ENCODE results near the gene VSIG8. TPM values are rescaled to one million over a fixed set of nuclear protein-coding genes. Genes with fewer than 3 reads are reported as not detected.

VSIG8 gene
- total RNA-seq, 4 donors from 2014 or later = 18.1 to 62.2 (median 25.7) TPM

DNA sequence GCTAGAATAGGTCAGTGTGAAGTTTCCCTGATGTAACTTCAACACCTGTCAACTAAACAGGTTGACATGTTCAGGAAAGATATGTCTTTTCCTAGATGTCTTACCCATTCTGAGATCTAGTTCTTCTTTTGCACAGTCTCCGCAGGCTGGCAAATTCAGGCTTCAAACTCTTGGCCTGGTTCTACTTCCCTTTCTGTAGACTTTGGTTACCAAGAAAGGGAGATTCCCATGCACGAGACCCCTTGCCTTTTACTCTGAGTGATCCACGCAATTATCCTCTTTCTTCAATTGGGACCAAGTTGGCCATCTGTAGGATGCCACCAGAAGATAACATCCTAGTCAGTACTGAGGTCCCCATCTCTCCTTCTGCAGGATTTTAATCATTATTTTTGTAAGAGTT lies 35.5 kb upstream of the VSIG8 start:
- Histone ChIP-seq H3K36me3 (no peaks in the 10 kb centered on the region), H3K27ac (no peak overlapping the region), H3K9me3 (no peaks in the 10 kb centered on the region), H3K27me3 (no peaks in the 10 kb centered on the region), H3K4me3 (no peak overlapping the region), H3K4me1 (peaks cover 23% of the 10 kb centered on the region)
- TF ChIP-seq CTCF (IDR thresholded peaks at IDR 0.05) = no peak
- no peak for TF ChIP-seq EP300 (IDR thresholded peaks at IDR 0.05)
- no peak for TF ChIP-seq POLR2A (IDR thresholded peaks at IDR 0.05)
- TF ChIP-seq POLR2AphosphoS5 (IDR thresholded peaks at IDR 0.05) = no peak
- no peak for DNase-seq (ENCODE audit: low spot score in 2 of 2)
- WGBS = 91% methylated on average over 3 of the region's 3 CpGs

GRCh38 chr1:159896546-159896930 lies 34.1 kb upstream of the VSIG8 start:
- no peak for TF ChIP-seq CTCF (IDR thresholded peaks at IDR 0.05)
- no peak for TF ChIP-seq POLR2AphosphoS5 (IDR thresholded peaks at IDR 0.05)
- no peak for TF ChIP-seq POLR2A (IDR thresholded peaks at IDR 0.05)
- no peak for TF ChIP-seq EP300 (IDR thresholded peaks at IDR 0.05)
- WGBS = 76% methylated on average over 3 of the region's 3 CpGs
- H3K27ac ChIP-seq = no peak overlapping the region

DNA sequence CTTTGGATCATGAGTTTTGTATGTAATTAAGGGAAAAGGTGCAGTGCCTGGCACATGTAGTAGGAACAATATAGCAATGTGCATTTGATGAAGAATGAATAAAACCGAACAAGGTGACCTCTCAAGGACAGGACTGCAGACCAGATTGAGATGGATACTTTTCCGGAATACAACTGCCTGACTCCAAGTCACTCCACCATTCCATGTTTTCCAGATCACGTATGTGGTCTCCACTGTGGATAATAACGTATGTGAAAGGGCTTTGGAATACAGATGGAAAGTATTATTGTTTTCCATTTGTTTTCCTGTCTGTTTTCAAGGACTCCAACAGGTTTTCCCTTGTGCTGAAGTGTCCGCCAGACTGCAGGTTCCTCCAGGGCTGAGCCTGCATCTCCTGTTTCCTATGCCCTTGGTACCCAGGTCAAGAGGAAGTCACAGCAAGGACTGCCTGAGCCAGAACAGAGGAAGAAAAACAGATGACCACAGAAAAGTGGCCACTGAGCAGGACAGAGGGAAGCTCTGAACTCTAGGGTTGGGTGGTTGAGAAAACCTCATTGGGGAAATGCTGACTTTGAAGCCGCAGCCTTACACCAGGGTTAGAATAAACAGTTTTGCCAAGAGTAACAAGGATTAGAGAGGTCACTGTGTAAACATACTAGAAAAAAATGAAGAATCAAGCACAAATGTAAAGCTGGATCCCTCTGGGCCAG lies 33.5 kb upstream of the VSIG8 start:
- no peak for DNase-seq (ENCODE audit: low spot score in 2 of 2)
- WGBS = 69% methylated on average over 6 of the region's 6 CpGs
- TF ChIP-seq POLR2A (IDR thresholded peaks at IDR 0.05) = no peak
- no peaks in the 10 kb centered on the region for H3K36me3 ChIP-seq
- no peak overlapping the region for H3K27ac ChIP-seq
- H3K9me3 ChIP-seq = no peaks in the 10 kb centered on the region
- H3K27me3 ChIP-seq = no peaks in the 10 kb centered on the region
- H3K4me3 ChIP-seq = no peak overlapping the region
- peaks cover 21% of the 10 kb centered on the region for H3K4me1 ChIP-seq

More at GRCh38 chr1:159896546-159896930, 34.1 kb upstream of the VSIG8 start:
- H3K36me3 ChIP-seq = no peaks in the 10 kb centered on the region
- DNase-seq (ENCODE audit: low spot score in 2 of 2) = no peak
- H3K4me3 ChIP-seq = no peak overlapping the region
- H3K9me3 ChIP-seq = no peaks in the 10 kb centered on the region
- peaks cover 23% of the 10 kb centered on the region for H3K4me1 ChIP-seq
- H3K27me3 ChIP-seq = no peaks in the 10 kb centered on the region

- WGBS = 71% methylated on average over 3 of the region's 3 CpGs
- no peaks in the 10 kb centered on the region for H3K27me3 ChIP-seq
- no peak for DNase-seq (ENCODE audit: low spot score in 2 of 2)
- H3K4me1 ChIP-seq = peaks cover 18% of the 10 kb centered on the region
- no peak for TF ChIP-seq CTCF (IDR thresholded peaks at IDR 0.05)
- no peak for TF ChIP-seq POLR2AphosphoS5 (IDR thresholded peaks at IDR 0.05)
- no peak for TF ChIP-seq EP300 (IDR thresholded peaks at IDR 0.05)
- TF ChIP-seq POLR2A (IDR thresholded peaks at IDR 0.05) = no peak
- no peak overlapping the region for H3K4me3 ChIP-seq
- no peaks in the 10 kb centered on the region for H3K9me3 ChIP-seq
- H3K36me3 ChIP-seq = no peaks in the 10 kb centered on the region
- H3K27ac ChIP-seq = no peak overlapping the region
Observed at GRCh38 chr1:159895286-159895685, 32.8 kb upstream of the VSIG8 start.

- no peaks in the 10 kb centered on the region for H3K9me3 ChIP-seq
- H3K36me3 ChIP-seq = no peaks in the 10 kb centered on the region
- no peaks in the 10 kb centered on the region for H3K27me3 ChIP-seq
- peaks cover 14% of the 10 kb centered on the region for H3K4me1 ChIP-seq
- H3K27ac ChIP-seq = no peak overlapping the region
- TF ChIP-seq POLR2AphosphoS5 (IDR thresholded peaks at IDR 0.05) (no peak), CTCF (IDR thresholded peaks at IDR 0.05) (no peak), POLR2A (IDR thresholded peaks at IDR 0.05) (no peak), EP300 (IDR thresholded peaks at IDR 0.05) (no peak)
- H3K4me3 ChIP-seq = no peak overlapping the region
- no peak for DNase-seq (ENCODE audit: low spot score in 2 of 2)
- WGBS = 63% methylated on average over 5 of the region's 5 CpGs
Observed at GRCh38 chr1:159892944-159893343, 30.5 kb upstream of the VSIG8 start.

Data from suprapubic skin (tissue), 4 donors.